GM20431 (cell line): ENCODE data around the gene AFG1L.

ENCODE experiments used
- in situ Hi-C: fragments of 300-500 bp; cut with MseI, MboI; formaldehyde crosslinking; loops from one replicate; pipeline ENCODE4 v1.15.0; 2020; ENCODE audit warnings: low sequenced_read_pairs; ENCODE audit not compliant: unreplicated experiment

Gene AFG1L

DNA sequence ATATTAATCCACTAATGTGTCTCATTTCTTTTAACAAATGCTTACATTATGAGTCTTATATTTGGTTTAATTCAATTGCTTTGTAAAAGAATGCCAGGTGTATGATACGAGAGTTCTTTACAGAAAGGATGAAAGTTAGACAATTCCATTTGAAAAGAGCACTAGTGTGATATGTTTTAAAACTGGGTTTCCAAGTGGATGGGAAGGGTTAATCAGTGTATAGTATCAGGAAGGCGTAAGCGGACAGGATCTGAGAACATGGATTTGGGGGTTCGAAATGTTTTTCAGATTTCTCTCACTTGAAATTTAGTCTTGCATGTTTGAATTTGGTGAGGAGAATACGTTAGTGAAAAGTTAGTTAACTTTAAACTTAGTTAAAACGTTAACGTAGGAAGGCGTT, 268.4 kb downstream of the AFG1L start:
- in situ Hi-C loops, result no loop called here

- in situ Hi-C loops, result no loop called here
These were observed 269.3 kb downstream of the AFG1L start for GRCh38 chr6:108564178-108564577.

- in situ Hi-C loops, result no loop called here
These were observed 270.4 kb downstream of the AFG1L start for GRCh38 chr6:108565091-108565766.

DNA sequence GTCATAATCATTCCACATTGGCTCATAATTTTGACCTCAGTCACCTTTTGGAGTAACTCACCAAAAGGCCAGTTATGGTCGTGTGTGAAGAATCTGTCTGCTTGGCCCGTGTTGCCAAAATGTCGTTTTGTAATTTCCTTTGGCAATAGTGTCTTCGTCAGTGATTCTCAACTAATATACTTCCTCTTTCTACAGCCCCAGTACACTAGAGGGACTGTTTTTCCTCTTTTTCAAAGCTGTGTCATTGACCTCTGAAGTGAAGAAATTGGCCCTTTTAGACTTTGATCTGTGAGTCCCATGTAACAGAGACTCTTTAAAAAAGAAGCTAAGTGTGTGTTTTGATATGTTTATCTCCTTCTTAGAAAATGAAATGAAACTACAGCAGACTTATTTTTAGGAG, 271.0 kb downstream of the AFG1L start:
- in situ Hi-C loops, result no loop called here

GRCh38 chr6:108566406-108566805, 271.6 kb downstream of the AFG1L start:
- in situ Hi-C loops, result no loop called here

GRCh38 chr6:108568101-108568500, 273.2 kb downstream of the AFG1L start:
- in situ Hi-C loops, result no loop called here

- in situ Hi-C loops, result no loop called here
These were observed 273.9 kb downstream of the AFG1L start for GRCh38 chr6:108568551-108569305.

GRCh38 chr6:108570517-108570916, 275.7 kb downstream of the AFG1L start:
- in situ Hi-C loops, result no loop called here

DNA sequence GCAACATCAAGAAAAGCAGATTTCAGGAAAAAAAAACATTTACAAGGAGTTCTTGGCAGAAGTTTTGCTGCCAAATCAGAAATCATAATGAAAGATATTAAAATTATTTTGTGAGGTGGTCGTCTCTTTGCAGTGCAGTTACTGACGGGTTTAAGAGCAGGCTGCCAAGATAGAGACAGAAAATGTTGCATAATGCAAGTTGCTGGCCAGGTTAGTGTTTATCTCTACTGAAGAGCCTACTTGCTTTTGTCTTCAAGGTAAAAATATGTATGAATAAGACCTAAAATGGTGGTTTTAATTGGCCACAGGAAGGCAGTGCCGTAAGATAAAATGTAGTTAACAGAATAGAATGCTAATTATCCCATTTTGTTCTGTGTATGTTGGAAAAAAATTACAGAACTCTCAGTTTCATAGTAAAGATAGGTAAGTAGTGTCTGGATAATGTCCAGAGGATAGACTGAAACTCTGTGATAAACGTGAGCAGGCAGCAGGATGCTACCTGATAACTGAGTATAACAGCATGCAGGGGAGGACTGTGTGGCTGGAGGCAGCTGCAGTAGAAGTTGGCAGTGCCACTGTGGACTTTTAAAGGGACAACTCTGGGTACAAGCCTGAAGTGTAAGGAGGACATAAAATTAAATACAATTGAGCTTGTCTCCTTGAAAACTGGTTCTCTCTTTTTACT, 279.7 kb downstream of the AFG1L start:
- in situ Hi-C loops, result no loop called here
